Stomach (tissue), 9 donors: ENCODE data around the gene ZNF749. TPM values are rescaled to one million over a fixed set of nuclear protein-coding genes. Genes with fewer than 3 reads are reported as not detected.
A peak's percentile ranks its signal among the peaks of the same experiment; 100 is the strongest.

Source experiments
- DNase-seq, 2 donors: peaks; one replicate each; pipeline versions ENCODE4 v3.0.0 to v3.0.0-alpha.2; 2013 to 2019
- H3K27ac ChIP-seq, 5 donors: fragments of 200-600 bp in 4 of 5; sonication (generic) in 4 of 5; one replicate each; pipeline ENCODE4 v1.5.1; 2013 to 2019; ENCODE audit warnings: mild to moderate bottlenecking in 1 of 5, moderate library complexity in 1 of 5
- H3K27me3 ChIP-seq, 3 donors: fragments of 200-600 bp; sonication (generic); one replicate each; pipeline ENCODE4 v1.5.1; 2017 to 2019; ENCODE audit warnings: mixed run types in 1 of 3
- H3K36me3 ChIP-seq, 4 donors: fragments of 200-600 bp; sonication (generic); 1 replicate in 3 of 4; 2 replicates in 1 of 4; pipeline ENCODE4 v1.5.1; 2016 to 2019
- H3K4me1 ChIP-seq, 4 donors: fragments of 200-600 bp; sonication (generic); one replicate each; pipeline ENCODE4 v1.5.1; 2016 to 2019
- H3K4me3 ChIP-seq, 4 donors: fragments of 200-600 bp; sonication (generic) in 3 of 4; one replicate each; pipeline ENCODE4 v1.5.1; 2016 to 2019; ENCODE audit warnings: mild to moderate bottlenecking in 1 of 4
- H3K9me3 ChIP-seq, 4 donors: fragments of 200-600 bp; sonication (generic); one replicate each; pipeline ENCODE4 v1.5.1; 2016 to 2019
- CTCF ChIP-seq, 7 experiments: fragments of 450-650 bp in 4 of 7; fragments of 200-600 bp in 3 of 7; sonication (generic) in 3 of 7; IDR thresholded peaks; one replicate each; pipeline ENCODE4 v1.5.1; 2016 to 2019; ENCODE audit warnings: antibody characterized with exemption in 7 of 7, control low read depth in 2 of 7, mild to moderate bottlenecking in 1 of 7
- EP300 ChIP-seq: sonication (generic); formaldehyde crosslinking; IDR thresholded peaks from one replicate; pipeline ENCODE4 v1.6.1; 2017; ENCODE audit warnings: antibody characterized with exemption
- POLR2A ChIP-seq, 4 donors: fragments of 450-650 bp; IDR thresholded peaks; one replicate each; pipeline ENCODE4 v1.6.1; 2016; ENCODE audit warnings: antibody characterized with exemption in 4 of 4, control low read depth in 2 of 4, mild to moderate bottlenecking in 1 of 4, moderate library complexity in 1 of 4
- POLR2AphosphoS5 ChIP-seq, 3 donors: sonication (generic); formaldehyde crosslinking; IDR thresholded peaks; one replicate each; pipeline ENCODE4 v1.6.1; 2016; ENCODE audit warnings: antibody characterized with exemption in 3 of 3
- WGBS, 5 donors: extraction: QIAGEN DNeasy Blood & Tissue Kit in 3 of 5; methylation state at CpG; one replicate each; pipeline versions ENCODE4 v1.1.5 to v1.1.7; 2013 to 2018; 5-methylcytosine and 5-hydroxymethylcytosine counted together
- intact Hi-C: fragments of 100-400 bp; cut with DNase I; formaldehyde crosslinking; loops from one replicate; pipeline ENCODE4 v1.15.1; 2023; ENCODE audit warnings: low total_unique reads
- polyA plus RNA-seq, 3 donors: library from polyadenylated mRNA; stranded (reverse); fragments of 200-250 nt; gene quantifications; one replicate each; pipeline ENCODE4 v1.2.3, GENCODE V29; 2013
- total RNA-seq, 5 donors: library from RNA; depleted of rRNA; stranded (reverse); fragments of >200 nt; gene quantifications; one replicate each; pipeline versions ENCODE4 v1.1.0 to v1.2.3, GENCODE V29; 2014 to 2016
- donor health status: healthy with polysubstance abuse.
- donor health status: Bipolar disorder and iron deficiency.
- donor health status: healthy.

The ZNF749 gene
- total and polyA plus RNA-seq, 8 donors, result 4.6 to 28.1 (median 8.0) TPM

GRCh38 chr19:57410877-57411671 is 24.1 kb upstream of the ZNF749 start, which contains the start of gene ZNF17:
Gene ZNF17, plus strand, starts transcription at chr19:57411161. Its CDS starts 2,455 bp downstream, at chr19:57413616.
- TF ChIP-seq POLR2A (IDR thresholded peaks at IDR 0.05) (no peak), POLR2AphosphoS5 (IDR thresholded peaks at IDR 0.05) (peak; percentile 26 to 74 (median 59))
- intact Hi-C loops, result no loop called here

DNA sequence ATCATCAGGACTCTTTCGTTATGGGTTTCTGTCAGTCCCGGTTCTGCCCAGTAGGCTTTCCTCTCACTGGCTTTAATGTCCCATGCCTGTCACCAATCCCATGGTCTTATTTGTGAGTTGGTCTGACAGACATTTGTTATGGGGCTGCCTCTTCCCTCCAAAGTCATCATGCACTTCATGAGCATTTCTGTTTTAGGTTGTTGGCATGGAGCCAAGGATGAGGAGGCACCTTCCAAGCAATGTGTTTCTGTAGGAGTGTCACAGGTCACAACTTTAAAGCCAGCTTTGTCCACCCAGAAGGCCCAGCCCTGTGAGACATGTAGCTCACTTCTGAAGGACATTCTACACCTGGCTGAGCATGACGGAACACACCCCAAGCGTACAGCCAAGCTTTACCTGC is 15.7 kb upstream of the ZNF749 start:
- no peaks in the 10 kb centered on the region for H3K4me1 ChIP-seq
- H3K27me3 ChIP-seq, result no peaks in the 10 kb centered on the region
- H3K27ac ChIP-seq, result no peak overlapping the region
- H3K4me3 ChIP-seq, result no peak overlapping the region
- DNase-seq, result no peak
- intact Hi-C loops, result no loop called here
- TF ChIP-seq POLR2AphosphoS5 (IDR thresholded peaks at IDR 0.05) (no peak), POLR2A (IDR thresholded peaks at IDR 0.05) (no peak), EP300 (no peak), CTCF (IDR thresholded peaks at IDR 0.05) (no peak)
- H3K36me3 ChIP-seq, result peaks cover 54 to 91% (median 82%) of the 10 kb centered on the region in 4 donors
- H3K9me3 ChIP-seq, result peaks cover 30 to 98% (median 84%) of the 10 kb centered on the region in 4 donors
- WGBS, 5 donors, result 94 to 99% (median 98%) methylated on average over 4 of the region's 4 CpGs

More at GRCh38 chr19:57410877-57411671, 24.1 kb upstream of the ZNF749 start, which contains the start of gene ZNF17:
- Histone ChIP-seq H3K9me3 (peaks cover 0 to 24% (median 10%) of the 10 kb centered on the region in 4 donors), H3K27ac (peak within 1 kb of the TSS; percentile 16 to 79 (median 70)), H3K27me3 (no peaks in the 10 kb centered on the region), H3K36me3 (peaks cover 25 to 40% (median 34%) of the 10 kb centered on the region in 4 donors), H3K4me1 (peaks cover 12 to 24% (median 21%) of the 10 kb centered on the region in 4 donors), H3K4me3 (peak within 1 kb of the TSS; percentile 69 to 100 (median 86))
- peak; percentile 95 to 98 for DNase-seq
- WGBS, 5 donors, result 0 to 1% (median 1%) methylated on average over 27 to 55 of the region's 55 CpGs

GRCh38 chr19:57421037-57421436 is 14.1 kb upstream of the ZNF749 start:
- intact Hi-C loops, result no loop called here
- no peak overlapping the region for H3K4me3 ChIP-seq
- WGBS, 5 donors, result 95 to 100% (median 99%) methylated on average over 3 of the region's 3 CpGs
- no peak overlapping the region for H3K27ac ChIP-seq
- peaks cover 30 to 99% (median 91%) of the 10 kb centered on the region in 4 donors for H3K9me3 ChIP-seq
- H3K27me3 ChIP-seq, result no peaks in the 10 kb centered on the region
- DNase-seq, result no peak
- TF ChIP-seq POLR2AphosphoS5 (IDR thresholded peaks at IDR 0.05) (no peak), EP300 (no peak), CTCF (IDR thresholded peaks at IDR 0.05) (no peak), POLR2A (IDR thresholded peaks at IDR 0.05) (no peak)
- no peaks in the 10 kb centered on the region for H3K4me1 ChIP-seq
- peaks cover 41 to 75% (median 66%) of the 10 kb centered on the region in 4 donors for H3K36me3 ChIP-seq

DNA sequence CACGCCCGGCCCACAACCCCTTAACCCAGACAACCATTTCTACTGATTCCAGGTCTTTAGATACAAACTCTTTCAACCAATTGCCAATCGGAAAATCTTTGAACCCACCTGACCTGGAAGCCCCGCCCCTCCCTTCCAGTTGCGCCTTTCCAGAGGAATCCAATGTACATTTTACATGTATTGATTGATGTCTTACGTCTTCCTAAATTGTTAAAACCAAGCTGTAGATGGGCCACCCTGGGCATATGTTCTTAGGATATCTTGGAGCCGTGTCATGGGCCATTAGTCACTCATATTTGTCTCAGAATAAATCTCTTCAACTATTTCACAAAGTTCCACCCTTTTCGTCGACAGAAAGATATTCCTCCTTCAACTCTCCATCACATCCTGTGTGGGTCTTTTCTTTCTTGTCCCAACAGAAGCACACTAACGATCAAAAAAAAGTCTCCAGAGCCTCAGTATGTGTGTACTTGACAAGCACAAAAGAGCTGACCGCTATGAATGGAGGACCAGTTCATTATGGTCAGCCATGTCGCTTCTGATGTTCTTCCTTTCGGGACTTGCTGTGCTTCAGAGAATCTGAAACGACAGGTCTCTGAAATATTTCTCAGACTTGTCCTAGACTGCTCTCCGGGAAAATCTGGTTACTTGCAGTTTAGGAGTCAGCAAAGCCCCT is 601 bp upstream of the ZNF749 start:
- WGBS, 5 donors, result 23 to 35% (median 25%) methylated on average over 15 of the region's 15 CpGs
- DNase-seq, result peak in 1 of 2 donors; percentile 15
- H3K36me3 ChIP-seq, result peaks cover 0 to 21% (median 18%) of the 10 kb centered on the region in 4 donors
- no peak for TF ChIP-seq POLR2A (IDR thresholded peaks at IDR 0.05)
- H3K4me1 ChIP-seq, result peaks cover 7 to 26% (median 23%) of the 10 kb centered on the region in 4 donors
- no peaks in the 10 kb centered on the region for H3K27me3 ChIP-seq
- H3K27ac ChIP-seq, result peak overlapping the region in 4 of 5 donors; percentile 65 to 83 (median 78)
- intact Hi-C loops, result no loop called here
- H3K9me3 ChIP-seq, result peaks cover 0 to 22% (median 6%) of the 10 kb centered on the region in 4 donors
- H3K4me3 ChIP-seq, result peak overlapping the region; percentile 76 to 99 (median 86)

DNA sequence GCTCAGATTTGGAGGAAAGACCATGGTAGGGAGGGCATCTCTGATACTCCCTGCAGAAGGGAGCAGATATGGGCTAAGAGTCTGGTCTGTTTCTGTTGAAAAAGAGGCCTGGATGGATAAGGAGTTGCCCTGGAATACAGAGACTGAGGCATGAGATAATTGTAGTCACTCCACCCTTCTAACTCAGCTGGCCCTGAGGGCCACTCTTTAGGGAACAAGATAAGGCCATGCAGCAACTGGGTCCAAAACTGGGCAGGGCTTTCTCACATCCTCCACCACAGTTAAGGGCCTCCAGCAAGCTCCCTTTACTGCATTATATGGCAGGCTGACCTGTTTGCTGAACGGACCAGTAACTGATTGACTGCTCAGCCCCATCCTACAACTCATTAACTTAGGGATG is 1.3 kb downstream of the ZNF749 start:
- DNase-seq, result peak in 1 of 2 donors; percentile 7

More for the DNA sequence above, 1.3 kb downstream of the ZNF749 start:
- no peak overlapping the region for H3K27ac ChIP-seq
- 42 to 79% (median 64%) methylated on average over 1 of the region's 1 CpG for WGBS, 5 donors
- peaks cover 0 to 38% (median 22%) of the 10 kb centered on the region in 4 donors for H3K36me3 ChIP-seq
- H3K4me3 ChIP-seq, result peak overlapping the region in 3 of 4 donors; percentile 76 to 99 (median 85)
- no peaks in the 10 kb centered on the region for H3K27me3 ChIP-seq
- H3K4me1 ChIP-seq, result peaks cover 7 to 26% (median 23%) of the 10 kb centered on the region in 4 donors
- H3K9me3 ChIP-seq, result peaks cover 0 to 40% (median 21%) of the 10 kb centered on the region in 4 donors
- TF ChIP-seq POLR2AphosphoS5 (IDR thresholded peaks at IDR 0.05) (no peak), POLR2A (IDR thresholded peaks at IDR 0.05) (no peak), EP300 (no peak), CTCF (IDR thresholded peaks at IDR 0.05) (no peak)
- intact Hi-C loops, result no loop called here
